HFFc6 (cell line): ENCODE data around the gene SLC52A3. TPM values are rescaled to one million over a fixed set of nuclear protein-coding genes. Genes with fewer than 3 reads are reported as not detected.
"Not testable (repeated sequence)": the region's sequence is repeated elsewhere in the genome, so short reads cannot be mapped to it uniquely, and the experiment has no call there.

Source experiments
- DNase-seq: peaks from one replicate; pipeline ENCODE4 v3.0.0-alpha.2; 2018
- H3K27ac Mint-ChIP-seq: 2 replicates; pipeline ENCODE4 v1.8.0; 2020; ENCODE audit warnings: mild to moderate bottlenecking, mixed read lengths
- H3K27me3 Mint-ChIP-seq: 2 replicates; pipeline ENCODE4 v1.8.0; 2021; ENCODE audit warnings: mild to moderate bottlenecking, moderate library complexity, mixed read lengths; ENCODE audit not compliant: insufficient read depth
- H3K36me3 Mint-ChIP-seq: 2 replicates; pipeline ENCODE4 v1.8.0; 2021; ENCODE audit warnings: low read depth, mixed read lengths
- H3K4me1 Mint-ChIP-seq: 2 replicates; pipeline ENCODE4 v1.8.0; 2020; ENCODE audit warnings: low read depth, mixed read lengths
- H3K4me3 Mint-ChIP-seq: 2 replicates; pipeline ENCODE4 v1.8.0; 2020; ENCODE audit warnings: mild to moderate bottlenecking, moderate library complexity, mixed read lengths
- H3K9me3 Mint-ChIP-seq: 2 replicates; pipeline ENCODE4 v1.8.0; 2020; ENCODE audit warnings: mild to moderate bottlenecking, mixed read lengths
- CTCF ChIP-seq: fragments of 200-600 bp; sonication (generic); IDR thresholded peaks from 2 replicates; pipeline ENCODE4 v1.5.0; 2021; ENCODE audit warnings: antibody characterized with exemption, mild to moderate bottlenecking
- long read RNA-seq: library from polyadenylated mRNA; unstranded; transcript quantifications from one replicate; pipeline ENCODE4 v2.0.0, GENCODE V29; 2019
- total RNA-seq, 6 experiments: library from RNA; stranded (reverse); fragmentation: NEBNext Ultra II Directional; extraction: Animal tissue kit (Norgen Biotek cat#: 25700); gene quantifications; 2 replicates in 1 of 6; 3 replicates in 5 of 6; pipeline ENCODE4 v1.2.3, GENCODE V29; 2021

Gene SLC52A3
- under 1 TPM in 2 of 6 experiments, not detected in 4; 0.05 to 0.07 TPM for total RNA-seq
- long read RNA-seq: 0 reads

GRCh38 chr20:768426-768978, at the start of gene SLC52A3:
Gene SLC52A3, minus strand, starts transcription at chr20:768500. Its CDS starts 2,726 bp downstream, at chr20:765774.
- Mint-ChIP-seq H3K36me3 (no peaks in the 10 kb centered on the region), H3K9me3 (no peaks in the 10 kb centered on the region), H3K27me3 (peaks cover 27% of the 10 kb centered on the region), H3K4me1 (no peaks in the 10 kb centered on the region), H3K27ac (no peak within 1 kb of the TSS), H3K4me3 (no peak within 1 kb of the TSS)
- peak; percentile 39; the same call in 1 of the 2 replicates for TF ChIP-seq CTCF
- no peak for DNase-seq

- no peak overlapping the region for H3K27ac Mint-ChIP-seq
- no peaks in the 10 kb centered on the region for H3K36me3 Mint-ChIP-seq
Measured at GRCh38 chr20:815914-816606, 47.8 kb upstream of the SLC52A3 start.

GRCh38 chr20:815226-815625, 46.9 kb upstream of the SLC52A3 start:
- H3K4me1 Mint-ChIP-seq: no peaks in the 10 kb centered on the region
- no peak for TF ChIP-seq CTCF
- peaks cover 23% of the 10 kb centered on the region for H3K27me3 Mint-ChIP-seq
- H3K9me3 Mint-ChIP-seq: no peaks in the 10 kb centered on the region
- no peak overlapping the region for H3K4me3 Mint-ChIP-seq
- no peak overlapping the region for H3K27ac Mint-ChIP-seq
- no peaks in the 10 kb centered on the region for H3K36me3 Mint-ChIP-seq
- DNase-seq: no peak

More at GRCh38 chr20:815914-816606, 47.8 kb upstream of the SLC52A3 start:
- Mint-ChIP-seq H3K4me3 (no peak overlapping the region), H3K9me3 (no peaks in the 10 kb centered on the region), H3K27me3 (peaks cover 20% of the 10 kb centered on the region), H3K4me1 (no peaks in the 10 kb centered on the region)
- DNase-seq: no peak
- peak; percentile 99 for TF ChIP-seq CTCF

- peaks cover 19% of the 10 kb centered on the region for H3K27me3 Mint-ChIP-seq
- TF ChIP-seq CTCF: no peak
- H3K4me1 Mint-ChIP-seq: no peaks in the 10 kb centered on the region
- DNase-seq: no peak
- no peak overlapping the region for H3K4me3 Mint-ChIP-seq
- H3K36me3 Mint-ChIP-seq: no peaks in the 10 kb centered on the region
- no peaks in the 10 kb centered on the region for H3K9me3 Mint-ChIP-seq
- H3K27ac Mint-ChIP-seq: no peak overlapping the region
Measured at GRCh38 chr20:813390-813789, 45.1 kb upstream of the SLC52A3 start.

GRCh38 chr20:812435-812814, 44.1 kb upstream of the SLC52A3 start:
- peaks cover 16% of the 10 kb centered on the region for H3K27me3 Mint-ChIP-seq
- not testable (repeated sequence) for H3K4me3 Mint-ChIP-seq, H3K36me3 Mint-ChIP-seq, H3K4me1 Mint-ChIP-seq, DNase-seq, H3K9me3 Mint-ChIP-seq, H3K27ac Mint-ChIP-seq

- not testable (repeated sequence) for DNase-seq, H3K9me3 Mint-ChIP-seq, H3K27ac Mint-ChIP-seq, H3K4me1 Mint-ChIP-seq, H3K4me3 Mint-ChIP-seq, H3K36me3 Mint-ChIP-seq
- H3K27me3 Mint-ChIP-seq: peaks cover 16% of the 10 kb centered on the region
Measured at GRCh38 chr20:811776-812434, 43.6 kb upstream of the SLC52A3 start.
